Skin of body (tissue), 2 donors: ENCODE results near the gene ZHX3. TPM values are rescaled to one million over a fixed set of nuclear protein-coding genes. Genes with fewer than 3 reads are reported as not detected.

Experiments used
- DNase-seq: peaks from one replicate; lab custom pipeline; 2025; lab: John Stamatoyannopoulos, UW
- total RNA-seq: library from RNA; depleted of rRNA; stranded (reverse); fragments of >200 nt; gene quantifications from one replicate; pipeline ENCODE4 v1.2.3, GENCODE V29; 2014

Gene ZHX3
- total RNA-seq, 1 donor from 2014 or later, result 11.6 TPM

DNA sequence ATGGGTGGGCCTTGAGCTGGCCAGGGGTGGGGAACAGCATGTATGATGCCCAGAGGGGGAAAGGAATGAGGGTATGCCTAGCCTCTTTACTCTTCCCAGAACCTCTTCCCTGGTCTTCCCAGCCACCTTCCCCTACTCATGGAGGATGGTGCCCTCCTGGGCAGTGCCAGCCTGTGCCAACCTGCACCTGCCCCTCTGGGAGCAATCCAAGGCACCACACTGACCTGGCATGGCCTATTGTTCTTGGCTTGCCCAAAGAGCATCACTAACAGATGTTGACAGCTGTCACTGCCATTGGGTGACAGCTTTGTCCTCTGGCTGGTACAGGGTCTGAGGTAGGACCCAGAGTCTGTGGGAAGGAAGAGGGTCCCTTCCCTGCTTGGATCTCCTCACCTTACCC lies 36.0 kb upstream of the ZHX3 start:
- DNase-seq, result no peak

GRCh38 chr20:41352666-41353065 lies 35.1 kb upstream of the ZHX3 start:
- DNase-seq, result no peak

DNA sequence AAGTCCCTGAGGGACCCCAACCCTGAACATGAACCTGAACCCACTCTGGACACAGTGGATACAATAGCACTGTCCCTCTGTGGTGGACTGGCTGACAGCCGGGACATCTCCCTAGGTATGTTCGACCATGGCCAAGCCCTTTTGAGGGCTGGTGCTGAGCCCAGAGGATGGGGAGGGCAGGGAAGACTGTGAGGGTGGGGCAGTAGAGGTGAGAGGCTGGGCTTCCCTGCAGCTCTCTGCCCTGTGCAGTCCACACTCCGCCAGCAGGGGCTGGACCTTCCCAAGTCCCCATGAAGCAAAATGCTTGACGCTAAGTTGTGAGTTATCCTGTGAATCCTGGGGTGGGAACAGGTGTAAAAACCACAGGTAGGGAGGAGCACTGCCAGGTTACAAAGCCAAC lies 34.6 kb upstream of the ZHX3 start:
- DNase-seq, result no peak

- no peak for DNase-seq
Observed at GRCh38 chr20:41350408-41350962, 33.0 kb upstream of the ZHX3 start.

- no peak for DNase-seq
Observed at GRCh38 chr20:41349943-41350342, 32.4 kb upstream of the ZHX3 start.

DNA sequence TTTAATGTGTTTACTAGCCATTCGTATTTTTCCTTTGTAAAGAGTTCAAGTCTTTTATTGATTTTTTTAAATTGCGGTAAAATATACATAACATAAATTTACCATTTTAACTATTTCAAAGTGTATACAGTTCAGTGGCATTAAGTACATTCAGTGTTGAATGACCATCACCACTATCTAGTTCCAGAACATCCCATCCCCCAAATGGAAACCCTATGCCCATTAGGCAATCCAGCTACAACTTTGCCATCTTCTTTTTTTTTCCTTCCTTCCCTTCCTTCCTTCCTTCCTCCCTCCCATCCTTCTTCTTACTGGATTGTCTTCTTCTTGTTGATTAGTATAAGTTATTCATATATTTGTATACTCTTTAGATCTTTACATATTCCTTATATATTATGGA lies 31.7 kb upstream of the ZHX3 start:
- no peak for DNase-seq

DNA sequence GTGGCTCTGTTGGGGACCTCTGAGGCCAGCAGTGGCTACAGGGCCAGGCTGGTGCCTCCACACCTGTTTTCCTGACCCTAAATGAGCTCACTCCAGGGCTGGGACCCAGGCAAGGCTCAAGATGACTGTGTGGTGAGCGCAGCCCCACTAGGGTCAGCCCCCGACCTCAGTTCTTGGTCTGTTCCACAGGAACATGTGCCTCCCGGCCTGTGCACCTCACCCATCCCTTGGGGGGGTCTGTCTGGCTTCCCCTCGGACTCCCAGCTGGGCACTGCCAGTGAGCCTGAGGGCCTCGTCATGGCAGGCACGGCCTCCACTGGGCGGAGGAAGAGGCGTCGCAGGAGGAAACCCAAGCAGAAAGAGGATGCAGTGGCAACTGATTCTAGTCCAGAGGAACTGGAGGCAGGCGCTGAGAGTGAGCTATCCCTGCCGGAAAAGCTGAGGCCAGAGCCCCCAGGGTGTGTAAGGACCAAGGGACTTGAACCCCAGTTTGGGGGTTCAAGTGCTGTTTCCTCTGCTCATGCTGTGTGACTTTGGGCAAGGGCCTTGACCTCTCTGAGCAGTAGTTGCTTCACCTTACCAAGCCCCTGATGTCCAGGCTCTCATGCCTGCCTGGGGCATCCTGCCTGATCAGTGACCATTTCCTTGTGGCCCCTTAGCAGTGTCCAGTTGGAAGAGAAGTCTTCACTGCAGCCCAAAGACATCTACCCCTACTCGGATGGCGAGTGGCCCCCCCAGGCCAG lies 31.1 kb upstream of the ZHX3 start:
- no peak for DNase-seq

GRCh38 chr20:41347523-41348429 lies 30.2 kb upstream of the ZHX3 start:
- peak; percentile 45 for DNase-seq

DNA sequence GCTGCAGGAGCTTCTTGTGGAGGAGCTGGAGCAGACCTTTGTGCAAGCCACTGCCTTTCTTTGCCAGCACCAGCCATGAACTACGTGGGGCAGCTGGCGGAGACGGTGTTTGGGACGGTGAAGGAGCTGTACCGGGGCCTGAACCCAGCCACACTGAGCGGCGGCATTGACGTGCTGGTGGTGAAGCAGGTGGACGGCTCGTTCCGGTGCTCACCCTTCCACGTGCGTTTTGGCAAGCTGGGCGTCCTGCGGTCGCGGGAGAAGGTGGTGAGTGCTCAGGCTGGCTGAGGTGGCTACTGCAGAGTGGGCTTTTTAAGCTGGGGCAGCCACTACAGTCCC lies 28.2 kb upstream of the ZHX3 start:
- no peak for DNase-seq

GRCh38 chr20:41344938-41345728 lies 27.6 kb upstream of the ZHX3 start:
- DNase-seq, result no peak

DNA sequence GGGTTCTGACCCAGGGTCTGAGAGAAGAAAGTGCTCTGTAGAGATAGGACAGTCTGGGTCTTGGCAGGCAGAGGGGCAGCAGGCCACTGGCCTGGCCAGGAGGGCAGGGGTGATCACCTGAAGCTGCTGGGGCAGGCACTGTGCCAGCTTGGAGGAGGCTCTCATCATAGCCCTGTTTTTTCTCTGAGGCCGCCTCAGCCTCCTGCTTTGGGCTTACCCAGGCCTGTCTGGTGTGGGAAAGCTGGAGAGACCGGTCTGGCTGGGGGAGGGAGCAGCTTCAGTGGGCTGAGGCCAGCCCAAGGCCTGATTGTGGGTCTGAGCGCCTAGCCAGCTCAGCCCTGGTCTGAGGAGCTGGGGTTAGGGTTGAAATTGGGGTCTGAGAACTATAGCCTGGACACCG lies 26.9 kb upstream of the ZHX3 start:
- DNase-seq, result no peak

- DNase-seq, result no peak
Observed at GRCh38 chr20:41342474-41343464, 25.2 kb upstream of the ZHX3 start.

GRCh38 chr20:41340327-41341055 lies 23.0 kb upstream of the ZHX3 start, which contains the start of gene LPIN3:
TSS of gene LPIN3 (plus strand) at chr20:41340821. CDS start at chr20:41345804, 4,983 bp downstream.
- peak; percentile 86 for DNase-seq

DNA sequence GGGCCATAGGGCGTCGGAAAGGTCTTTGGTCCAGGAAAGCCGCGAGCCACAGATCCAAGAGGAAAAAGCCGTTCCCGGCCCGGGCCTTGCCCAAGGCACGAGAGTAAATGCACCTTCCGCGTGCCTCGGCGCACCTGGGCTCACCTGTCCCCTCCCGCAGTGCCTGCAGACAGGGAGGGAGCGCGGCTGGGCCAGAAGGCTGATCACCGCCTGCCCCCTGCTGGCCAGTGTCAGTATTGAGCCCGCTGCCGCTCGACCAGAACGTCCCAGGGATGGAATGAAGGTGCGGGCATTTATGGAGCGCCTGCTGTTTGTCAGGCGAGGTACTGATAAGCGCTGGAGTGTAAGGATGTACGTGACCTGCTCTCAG lies 22.4 kb upstream of the ZHX3 start:
- peak; percentile 73 for DNase-seq

- no peak for DNase-seq
Observed at GRCh38 chr20:41336711-41337492, 19.4 kb upstream of the ZHX3 start.

DNA sequence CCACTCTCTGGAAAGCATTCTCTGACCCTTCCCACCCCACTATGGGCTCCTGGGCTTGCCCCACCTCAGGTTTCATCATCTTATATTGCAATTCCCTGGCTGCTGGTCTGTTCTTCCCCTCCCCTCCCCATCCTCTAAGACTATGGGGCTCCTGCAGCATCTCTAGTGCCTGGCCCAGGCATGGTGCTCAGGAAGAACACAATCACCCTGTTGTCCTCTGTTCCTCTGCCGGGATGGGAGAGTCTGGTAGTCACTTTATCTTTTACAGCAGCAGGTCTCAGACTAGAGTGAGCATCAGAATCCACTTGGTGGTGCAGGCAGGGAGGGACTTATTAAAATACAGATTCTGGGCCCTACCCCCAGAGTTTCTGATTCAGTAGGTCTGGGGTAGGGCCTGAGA lies 18.1 kb upstream of the ZHX3 start:
- no peak for DNase-seq

- no peak for DNase-seq
Observed at GRCh38 chr20:41334443-41335421, 17.2 kb upstream of the ZHX3 start.

DNA sequence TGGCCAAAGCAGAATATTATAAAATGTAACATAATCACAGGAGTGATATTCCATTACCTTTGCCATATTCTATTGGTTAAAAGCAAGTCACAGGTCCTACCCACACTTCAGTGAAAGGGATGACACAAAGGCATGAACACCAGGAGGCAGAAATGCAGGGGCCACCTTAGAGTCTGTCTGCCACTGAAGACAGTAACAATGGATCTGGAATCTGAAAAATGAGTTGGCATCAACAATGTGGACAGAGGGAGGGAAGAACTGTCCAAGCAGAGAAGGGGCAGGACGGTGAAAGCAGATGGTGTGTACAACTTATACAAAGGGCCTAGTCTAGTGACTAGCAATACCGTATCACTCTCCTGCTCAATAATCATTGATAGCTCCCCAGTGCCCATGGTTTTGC lies 16.5 kb upstream of the ZHX3 start:
- DNase-seq, result no peak
